Muscle layer of duodenum (tissue), 2 donors: Measurements from ENCODE around the gene FOXO3.

Experiments
- H3K27ac ChIP-seq: one replicate; pipeline ENCODE4 v1.7.0; 2013; ENCODE audit warnings: mild to moderate bottlenecking, low read length
- H3K27me3 ChIP-seq: one replicate; pipeline ENCODE4 v1.7.0; 2013; ENCODE audit warnings: low read depth, mild to moderate bottlenecking, control low read depth, low read length
- H3K36me3 ChIP-seq, 2 donors: one replicate each; pipeline ENCODE4 v1.7.0; 2013; ENCODE audit warnings: low read length in 2 of 2, control low read depth in 1 of 2, mild to moderate bottlenecking in 1 of 2; ENCODE audit not compliant: insufficient read depth in 2 of 2, control insufficient read depth in 1 of 2
- H3K4me1 ChIP-seq, 2 donors: one replicate each; pipeline ENCODE4 v1.7.0; 2013; ENCODE audit warnings: low read length in 2 of 2, mild to moderate bottlenecking in 2 of 2, control low read depth in 1 of 2, moderate library complexity in 1 of 2; ENCODE audit not compliant: insufficient read depth in 2 of 2, control insufficient read depth in 1 of 2
- H3K4me3 ChIP-seq, 2 donors: one replicate each; pipeline ENCODE4 v1.7.0; 2013; ENCODE audit warnings: low read length in 2 of 2, low read depth in 1 of 2, mild to moderate bottlenecking in 1 of 2
- H3K9me3 ChIP-seq, 2 donors: one replicate each; pipeline ENCODE4 v1.7.0; 2013; ENCODE audit warnings: low read length in 2 of 2, control low read depth in 1 of 2, mild to moderate bottlenecking in 1 of 2; ENCODE audit not compliant: control insufficient read depth in 1 of 2
- donor health status: healthy.

The FOXO3 gene

DNA sequence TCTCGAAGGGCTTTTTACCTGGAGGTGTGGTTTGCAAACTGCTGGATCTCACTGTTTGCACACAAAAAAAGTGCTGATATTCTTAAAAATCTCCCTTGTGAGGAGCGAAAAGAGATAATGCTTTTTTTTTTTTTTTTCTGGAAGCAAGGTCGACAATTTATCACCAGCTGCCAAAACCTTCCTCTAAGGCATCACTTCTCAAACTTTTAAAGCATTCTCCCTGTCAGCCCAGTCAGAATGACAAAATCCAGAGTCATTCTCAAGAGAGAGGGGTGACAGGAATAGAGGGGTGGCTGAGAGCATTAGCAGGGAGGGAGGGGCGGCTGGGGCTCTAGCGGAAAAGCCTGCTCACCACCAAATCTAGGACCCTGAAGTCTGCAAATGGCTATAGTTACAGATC lies 150.4 kb downstream of the FOXO3 start:
- Histone ChIP-seq H3K4me1 (peaks cover 0 to 12% of the 10 kb centered on the region in 2 donors), H3K36me3 (no peaks in the 10 kb centered on the region), H3K27me3 (no peaks in the 10 kb centered on the region), H3K27ac (no peak overlapping the region), H3K9me3 (no peaks in the 10 kb centered on the region), H3K4me3 (no peak overlapping the region)

DNA sequence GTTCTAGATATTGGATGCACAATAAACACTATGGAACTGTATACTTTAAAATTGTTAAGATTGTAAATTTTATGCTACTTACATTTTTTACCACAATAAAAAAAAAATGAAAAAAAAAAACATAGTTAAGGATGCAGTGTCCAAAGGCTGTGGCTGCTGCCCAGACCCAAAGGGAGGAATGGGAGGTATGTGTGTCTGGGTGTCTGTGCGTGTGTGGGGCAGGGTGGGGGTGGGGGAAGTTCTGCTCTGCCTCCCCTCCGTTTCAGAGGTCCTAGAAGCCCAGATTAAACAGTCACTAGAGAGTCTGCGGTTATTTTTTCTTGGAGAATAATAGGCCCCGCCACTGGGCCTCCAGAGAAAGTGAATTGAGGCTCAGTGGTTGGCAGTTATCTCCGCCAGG lies 151.1 kb downstream of the FOXO3 start:
- Histone ChIP-seq H3K4me1 (peaks cover 0 to 12% of the 10 kb centered on the region in 2 donors), H3K36me3 (no peaks in the 10 kb centered on the region), H3K4me3 (no peak overlapping the region), H3K27ac (no peak overlapping the region), H3K27me3 (no peaks in the 10 kb centered on the region), H3K9me3 (no peaks in the 10 kb centered on the region)

- Histone ChIP-seq H3K4me3 (no peak overlapping the region), H3K27me3 (no peaks in the 10 kb centered on the region), H3K4me1 (peaks cover 0 to 12% of the 10 kb centered on the region in 2 donors), H3K27ac (no peak overlapping the region), H3K36me3 (no peaks in the 10 kb centered on the region), H3K9me3 (no peaks in the 10 kb centered on the region)
Observed at GRCh38 chr6:108712946-108713345, 152.2 kb downstream of the FOXO3 start.

DNA sequence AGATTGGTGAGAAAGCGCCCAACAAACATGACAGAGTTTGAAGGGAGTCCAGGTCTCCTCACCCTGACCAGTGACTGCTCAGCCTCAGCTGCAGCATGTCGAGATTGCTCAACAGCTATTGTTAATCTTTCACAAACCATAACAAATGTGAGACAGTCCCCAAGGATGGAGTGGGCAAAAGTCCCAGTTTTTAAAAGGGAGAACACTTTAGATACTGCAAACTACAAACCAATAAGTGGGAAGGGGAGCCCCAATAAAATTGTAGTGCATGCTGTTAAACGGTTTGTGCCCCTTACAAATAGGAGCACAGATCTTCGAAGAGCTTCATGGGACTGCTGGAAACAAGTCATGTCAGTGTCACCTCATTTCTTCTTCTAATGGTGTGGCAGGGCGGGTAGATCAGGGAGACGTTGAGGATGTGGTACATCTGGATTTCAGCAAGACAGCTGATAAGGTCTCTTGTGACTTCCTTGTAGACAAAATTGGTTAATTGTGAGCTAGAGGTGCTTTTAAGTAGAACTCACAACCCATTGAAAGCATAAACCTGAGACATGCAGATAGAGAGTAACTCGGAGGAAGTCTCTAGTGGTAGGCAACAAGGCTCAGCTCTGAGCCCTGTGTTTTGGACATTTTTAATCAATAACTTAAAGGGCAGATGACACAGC lies 153.5 kb downstream of the FOXO3 start:
- H3K27ac ChIP-seq: no peak overlapping the region

GRCh38 chr6:108714766-108715414 lies 154.2 kb downstream of the FOXO3 start:
- Histone ChIP-seq H3K4me1 (peaks cover 0 to 12% of the 10 kb centered on the region in 2 donors), H3K27me3 (no peaks in the 10 kb centered on the region), H3K36me3 (no peaks in the 10 kb centered on the region), H3K27ac (no peak overlapping the region), H3K9me3 (no peaks in the 10 kb centered on the region), H3K4me3 (no peak overlapping the region)

More for the DNA sequence above, 153.5 kb downstream of the FOXO3 start:
- no peak overlapping the region for H3K4me3 ChIP-seq
- H3K36me3 ChIP-seq: no peaks in the 10 kb centered on the region
- no peaks in the 10 kb centered on the region for H3K9me3 ChIP-seq
- no peaks in the 10 kb centered on the region for H3K27me3 ChIP-seq
- H3K4me1 ChIP-seq: peaks cover 0 to 12% of the 10 kb centered on the region in 2 donors

DNA sequence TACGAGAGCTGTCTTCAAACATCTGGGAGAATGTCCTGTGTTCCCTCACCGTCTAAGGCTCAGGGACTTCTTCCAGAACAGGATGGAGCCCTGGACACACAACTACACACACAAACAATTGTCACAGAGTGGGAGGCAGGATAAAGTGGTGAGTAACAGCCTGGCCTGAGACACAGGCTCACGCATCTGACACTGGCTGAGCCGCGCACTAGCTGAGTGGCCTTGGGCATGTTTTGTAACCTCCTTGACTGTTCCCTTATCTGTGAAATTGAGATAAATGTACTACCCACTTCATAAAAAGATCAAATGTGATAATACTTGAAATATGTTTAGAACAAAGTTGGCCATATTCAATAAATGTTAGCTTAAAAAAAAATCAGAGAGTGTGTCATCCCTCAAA lies 155.1 kb downstream of the FOXO3 start:
- H3K36me3 ChIP-seq: no peaks in the 10 kb centered on the region
- H3K4me1 ChIP-seq: peaks cover 0 to 4% of the 10 kb centered on the region in 2 donors
- H3K27me3 ChIP-seq: no peaks in the 10 kb centered on the region
- no peaks in the 10 kb centered on the region for H3K9me3 ChIP-seq
- no peak overlapping the region for H3K27ac ChIP-seq
- H3K4me3 ChIP-seq: no peak overlapping the region

GRCh38 chr6:108716801-108717791 lies 156.4 kb downstream of the FOXO3 start:
- no peaks in the 10 kb centered on the region for H3K27me3 ChIP-seq
- no peaks in the 10 kb centered on the region for H3K4me1 ChIP-seq
- no peaks in the 10 kb centered on the region for H3K36me3 ChIP-seq
- no peak overlapping the region for H3K27ac ChIP-seq
- no peaks in the 10 kb centered on the region for H3K9me3 ChIP-seq
- H3K4me3 ChIP-seq: no peak overlapping the region

DNA sequence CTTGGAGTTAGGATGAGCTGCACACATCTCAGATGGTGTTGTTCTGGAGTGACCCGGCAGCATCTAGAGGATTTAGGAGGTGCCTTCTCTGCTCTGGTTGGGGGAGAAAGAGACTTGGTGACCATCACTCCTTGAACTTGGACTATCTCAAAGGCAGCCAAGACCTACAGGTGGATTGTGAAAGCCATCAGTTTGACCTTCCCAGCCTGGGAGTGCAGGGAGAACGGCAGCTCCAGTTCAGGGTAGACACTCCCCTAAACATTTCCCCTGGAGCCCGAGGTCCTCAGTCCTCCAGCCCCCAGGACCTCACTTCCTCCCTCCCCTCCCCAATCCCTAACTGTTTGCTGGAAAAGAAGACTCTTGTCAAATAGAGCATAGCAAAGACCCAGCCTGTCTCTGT lies 158.8 kb downstream of the FOXO3 start:
- peaks cover 4 to 5% of the 10 kb centered on the region in 2 donors for H3K9me3 ChIP-seq
- no peak overlapping the region for H3K27ac ChIP-seq
- H3K4me1 ChIP-seq: no peaks in the 10 kb centered on the region
- no peaks in the 10 kb centered on the region for H3K36me3 ChIP-seq
- H3K4me3 ChIP-seq: no peak overlapping the region
- H3K27me3 ChIP-seq: no peaks in the 10 kb centered on the region

- no peaks in the 10 kb centered on the region for H3K27me3 ChIP-seq
- no peaks in the 10 kb centered on the region for H3K36me3 ChIP-seq
- no peak overlapping the region for H3K4me3 ChIP-seq
- H3K9me3 ChIP-seq: peaks cover 4 to 5% of the 10 kb centered on the region in 2 donors
- no peak overlapping the region for H3K27ac ChIP-seq
- H3K4me1 ChIP-seq: no peaks in the 10 kb centered on the region
Observed at GRCh38 chr6:108720827-108721226, 160.1 kb downstream of the FOXO3 start.

DNA sequence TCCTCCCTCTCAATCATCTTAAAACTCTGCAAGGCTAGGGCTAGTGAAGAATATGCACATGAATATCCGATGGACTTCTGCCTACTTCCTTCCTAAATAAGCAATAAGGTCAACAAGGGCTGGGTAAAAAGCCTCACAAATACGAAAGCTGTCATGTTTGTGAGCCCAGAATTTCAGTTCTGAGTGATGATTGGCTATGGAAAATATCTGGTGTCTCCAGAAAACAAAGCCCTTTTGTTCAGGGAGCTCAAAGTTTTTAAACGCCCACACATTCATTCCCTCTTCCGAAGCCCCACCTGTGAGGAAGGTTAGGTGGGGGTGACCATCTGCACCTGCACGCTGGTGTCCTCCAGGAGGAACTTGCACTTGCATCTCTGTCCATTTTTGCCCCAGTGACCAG lies 160.6 kb downstream of the FOXO3 start:
- H3K36me3 ChIP-seq: no peaks in the 10 kb centered on the region
- H3K27ac ChIP-seq: no peak overlapping the region
- no peaks in the 10 kb centered on the region for H3K4me1 ChIP-seq
- no peak overlapping the region for H3K4me3 ChIP-seq
- H3K9me3 ChIP-seq: peaks cover 4 to 5% of the 10 kb centered on the region in 2 donors
- H3K27me3 ChIP-seq: no peaks in the 10 kb centered on the region

DNA sequence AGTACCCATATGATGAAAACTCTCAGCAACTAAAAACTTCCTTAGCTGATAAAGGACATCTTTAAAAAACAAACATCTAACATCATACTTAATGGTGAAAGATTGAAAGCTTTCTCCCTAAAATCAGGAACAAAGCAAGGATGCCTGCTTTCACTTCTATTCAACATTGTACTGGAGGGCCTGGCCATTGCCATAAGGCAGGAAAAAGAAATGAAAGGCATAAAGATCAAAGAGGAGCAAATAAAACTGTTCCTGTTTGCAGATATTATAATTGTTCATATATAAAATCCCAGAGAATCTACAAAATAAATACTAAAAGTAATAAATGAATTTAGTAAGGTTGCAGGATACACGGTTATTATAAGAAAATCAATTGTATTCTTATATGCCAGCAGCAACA lies 162.9 kb downstream of the FOXO3 start:
- Histone ChIP-seq H3K4me3 (no peak overlapping the region), H3K27me3 (no peaks in the 10 kb centered on the region), H3K27ac (no peak overlapping the region), H3K9me3 (peaks cover 4 to 5% of the 10 kb centered on the region in 2 donors), H3K4me1 (no peaks in the 10 kb centered on the region), H3K36me3 (no peaks in the 10 kb centered on the region)
